ENCODE results near the gene PTPRG.

DNA sequence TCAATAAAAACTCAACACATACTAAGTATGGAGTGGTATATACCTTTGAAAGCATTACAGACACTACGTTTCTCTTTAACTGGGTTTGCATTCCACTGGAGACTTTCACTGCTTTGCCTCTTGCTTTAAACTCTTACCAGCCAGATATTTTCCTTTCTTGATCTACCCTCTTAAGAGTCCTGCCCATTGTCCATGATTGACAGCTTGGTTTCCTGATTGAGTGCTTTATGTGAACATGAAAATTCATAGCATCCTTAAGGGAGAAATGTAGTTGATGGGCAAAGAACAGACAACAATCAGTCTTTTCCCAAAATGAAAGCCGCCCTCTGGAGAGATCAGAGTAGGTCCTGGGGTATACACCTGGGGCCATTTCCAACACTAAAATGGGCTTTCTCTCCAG, 78.6 kb downstream of the PTPRG start:
- TF ChIP-seq, protein P1, sequence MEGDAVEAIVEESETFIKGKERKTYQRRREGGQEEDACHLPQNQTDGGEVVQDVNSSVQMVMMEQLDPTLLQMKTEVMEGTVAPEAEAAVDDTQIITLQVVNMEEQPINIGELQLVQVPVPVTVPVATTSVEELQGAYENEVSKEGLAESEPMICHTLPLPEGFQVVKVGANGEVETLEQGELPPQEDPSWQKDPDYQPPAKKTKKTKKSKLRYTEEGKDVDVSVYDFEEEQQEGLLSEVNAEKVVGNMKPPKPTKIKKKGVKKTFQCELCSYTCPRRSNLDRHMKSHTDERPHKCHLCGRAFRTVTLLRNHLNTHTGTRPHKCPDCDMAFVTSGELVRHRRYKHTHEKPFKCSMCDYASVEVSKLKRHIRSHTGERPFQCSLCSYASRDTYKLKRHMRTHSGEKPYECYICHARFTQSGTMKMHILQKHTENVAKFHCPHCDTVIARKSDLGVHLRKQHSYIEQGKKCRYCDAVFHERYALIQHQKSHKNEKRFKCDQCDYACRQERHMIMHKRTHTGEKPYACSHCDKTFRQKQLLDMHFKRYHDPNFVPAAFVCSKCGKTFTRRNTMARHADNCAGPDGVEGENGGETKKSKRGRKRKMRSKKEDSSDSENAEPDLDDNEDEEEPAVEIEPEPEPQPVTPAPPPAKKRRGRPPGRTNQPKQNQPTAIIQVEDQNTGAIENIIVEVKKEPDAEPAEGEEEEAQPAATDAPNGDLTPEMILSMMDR (conservative IDR thresholded peaks at IDR 0.05; ENCODE audit: low read depth, low read length), result no peak
- no peak for TF ChIP-seq EZH2 (IDR thresholded peaks at IDR 0.05; ENCODE audit: borderline replicate concordance, low read depth, low read length, poor library complexity, severe bottlenecking)
